Activated T-helper 9 cell treated with anti-CD3 and anti-CD28 coated beads, Interleukin-2, amount 50 U/mL, for 16 hours (primary cell): ENCODE data around the gene GMPR.
A peak's percentile ranks its signal among the peaks of the same experiment; 100 is the strongest.

Experiments used
- DNase-seq: peaks from one replicate; pipeline ENCODE4 v3.0.0-alpha.2; 2020; ENCODE audit warnings: low read depth

Gene GMPR

GRCh38 chr6:16302721-16303552 is 64.5 kb downstream of the GMPR start:
- DNase-seq = no peak

GRCh38 chr6:16305246-16305725 is 66.9 kb downstream of the GMPR start:
- DNase-seq = no peak

- no peak for DNase-seq
Measured at GRCh38 chr6:16305788-16306187, 67.4 kb downstream of the GMPR start.

GRCh38 chr6:16306334-16306733 is 67.9 kb downstream of the GMPR start:
- no peak for DNase-seq

GRCh38 chr6:16311763-16312162 is 73.4 kb downstream of the GMPR start:
- DNase-seq = no peak

GRCh38 chr6:16313732-16314131 is 75.3 kb downstream of the GMPR start:
- DNase-seq = no peak

- DNase-seq = no peak
Measured at GRCh38 chr6:16314296-16314695, 75.9 kb downstream of the GMPR start.

GRCh38 chr6:16316741-16317251 is 78.4 kb downstream of the GMPR start:
- no peak for DNase-seq

GRCh38 chr6:16318538-16318937 is 80.2 kb downstream of the GMPR start:
- peak; percentile 23 for DNase-seq

- DNase-seq = no peak
Measured at GRCh38 chr6:16318953-16319720, 80.8 kb downstream of the GMPR start.

- peak; percentile 57 for DNase-seq
Measured at GRCh38 chr6:16319813-16320532, 81.6 kb downstream of the GMPR start.

- no peak for DNase-seq
Measured at GRCh38 chr6:16320533-16321340, 82.3 kb downstream of the GMPR start.

GRCh38 chr6:16321341-16321710 is 82.9 kb downstream of the GMPR start:
- DNase-seq = no peak

- no peak for DNase-seq
Measured at GRCh38 chr6:16321826-16322225, 83.4 kb downstream of the GMPR start.

- DNase-seq = peak; percentile 65
Measured at GRCh38 chr6:16322666-16323312, 84.4 kb downstream of the GMPR start.

GRCh38 chr6:16324184-16324583 is 85.8 kb downstream of the GMPR start:
- DNase-seq = no peak

GRCh38 chr6:16324606-16325225 is 86.3 kb downstream of the GMPR start:
- no peak for DNase-seq

GRCh38 chr6:16326531-16326930 is 88.1 kb downstream of the GMPR start:
- no peak for DNase-seq

- no peak for DNase-seq
Measured at GRCh38 chr6:16326971-16327776, 88.8 kb downstream of the GMPR start.
